Lower leg skin (tissue), 3 donors: ENCODE results near the gene NOL3.

Experiments
- POLR2A ChIP-seq, 2 donors: fragments of 450-650 bp; IDR thresholded peaks; one replicate each; pipeline ENCODE4 v1.6.1; 2016 to 2017; ENCODE audit warnings: antibody characterized with exemption in 2 of 2, mild to moderate bottlenecking in 1 of 2, moderate library complexity in 1 of 2
- TF ChIP-seq, protein P1 (sequence below), 3 donors: fragments of 450-650 bp; IDR thresholded peaks; one replicate each; pipeline ENCODE4 v1.5.1; 2016; ENCODE audit warnings: antibody characterized with exemption in 3 of 3, mild to moderate bottlenecking in 3 of 3, moderate library complexity in 2 of 3

DNA sequence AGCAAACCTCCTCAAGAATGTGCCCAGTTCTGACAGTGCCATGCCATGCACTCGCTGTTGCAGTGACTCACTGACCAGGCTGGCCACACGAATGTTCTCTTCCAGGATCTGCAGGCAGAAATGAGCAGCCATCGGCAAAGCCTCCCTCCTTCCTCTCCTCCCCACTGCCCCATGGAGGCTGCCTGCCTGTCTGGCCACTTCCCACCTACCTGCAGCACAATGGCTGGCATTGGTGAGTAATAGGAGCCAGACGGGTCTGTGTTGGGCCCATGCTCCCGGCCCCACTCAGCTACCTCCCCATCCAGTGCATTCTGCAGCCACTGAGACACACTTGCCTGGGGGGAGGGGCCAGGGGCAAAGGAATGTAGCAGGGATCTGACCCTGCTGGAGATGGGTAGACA is 16.2 kb downstream of the NOL3 start:
- TF ChIP-seq, protein P1, sequence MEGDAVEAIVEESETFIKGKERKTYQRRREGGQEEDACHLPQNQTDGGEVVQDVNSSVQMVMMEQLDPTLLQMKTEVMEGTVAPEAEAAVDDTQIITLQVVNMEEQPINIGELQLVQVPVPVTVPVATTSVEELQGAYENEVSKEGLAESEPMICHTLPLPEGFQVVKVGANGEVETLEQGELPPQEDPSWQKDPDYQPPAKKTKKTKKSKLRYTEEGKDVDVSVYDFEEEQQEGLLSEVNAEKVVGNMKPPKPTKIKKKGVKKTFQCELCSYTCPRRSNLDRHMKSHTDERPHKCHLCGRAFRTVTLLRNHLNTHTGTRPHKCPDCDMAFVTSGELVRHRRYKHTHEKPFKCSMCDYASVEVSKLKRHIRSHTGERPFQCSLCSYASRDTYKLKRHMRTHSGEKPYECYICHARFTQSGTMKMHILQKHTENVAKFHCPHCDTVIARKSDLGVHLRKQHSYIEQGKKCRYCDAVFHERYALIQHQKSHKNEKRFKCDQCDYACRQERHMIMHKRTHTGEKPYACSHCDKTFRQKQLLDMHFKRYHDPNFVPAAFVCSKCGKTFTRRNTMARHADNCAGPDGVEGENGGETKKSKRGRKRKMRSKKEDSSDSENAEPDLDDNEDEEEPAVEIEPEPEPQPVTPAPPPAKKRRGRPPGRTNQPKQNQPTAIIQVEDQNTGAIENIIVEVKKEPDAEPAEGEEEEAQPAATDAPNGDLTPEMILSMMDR (IDR thresholded peaks at IDR 0.05), result no peak
- no peak for TF ChIP-seq POLR2A (IDR thresholded peaks at IDR 0.05)
